WI38 (cell line): ENCODE measurements around the gene ANO5.

Experiments used
- H3K4me3 ChIP-seq: 2 replicates; pipeline ENCODE4 v1.5.1; 2011; ENCODE audit warnings: low read depth, mild to moderate bottlenecking, control low read depth, low read length
- CTCF ChIP-seq: IDR thresholded peaks from 2 replicates; pipeline ENCODE4 v1.5.1; 2012; ENCODE audit warnings: low read depth, mild to moderate bottlenecking, control low read depth, low read length

The ANO5 gene

GRCh38 chr11:22203281-22203680 lies 10.4 kb downstream of the ANO5 start:
- no peak overlapping the region for H3K4me3 ChIP-seq
- no peak for TF ChIP-seq CTCF

GRCh38 chr11:22207162-22207561 lies 14.3 kb downstream of the ANO5 start:
- no peak for TF ChIP-seq CTCF
- H3K4me3 ChIP-seq, result no peak overlapping the region

- no peak overlapping the region for H3K4me3 ChIP-seq
- no peak for TF ChIP-seq CTCF
These were observed 15.4 kb downstream of the ANO5 start for GRCh38 chr11:22208151-22208858.

GRCh38 chr11:22216940-22217339 lies 24.1 kb downstream of the ANO5 start:
- no peak overlapping the region for H3K4me3 ChIP-seq
- no peak for TF ChIP-seq CTCF

- H3K4me3 ChIP-seq, result no peak overlapping the region
- TF ChIP-seq CTCF, result no peak
These were observed 28.3 kb downstream of the ANO5 start for GRCh38 chr11:22221143-22221542.

GRCh38 chr11:22225190-22225589 lies 32.3 kb downstream of the ANO5 start:
- H3K4me3 ChIP-seq, result no peak overlapping the region
- no peak for TF ChIP-seq CTCF

- no peak for TF ChIP-seq CTCF
- no peak overlapping the region for H3K4me3 ChIP-seq
These were observed 41.9 kb downstream of the ANO5 start for GRCh38 chr11:22234743-22235142.
